Measurements from ENCODE around the gene GPS1.
A peak's percentile ranks its signal among the peaks of the same experiment; 100 is the strongest.

GPS1 gene

GRCh38 chr17:82096709-82097183, 45.0 kb downstream of the GPS1 start:
- no peak for ATAC-seq (replicated peaks)
- Mint-ChIP-seq H3K4me3 (peak overlapping the region; percentile 48 to 51), H3K27me3 (no peaks in the 10 kb centered on the region)

GRCh38 chr17:82097184-82097918, 45.7 kb downstream of the GPS1 start:
- Mint-ChIP-seq H3K4me1 (ENCODE audit: low read depth in 2 of 2) (peaks cover 0 to 11% of the 10 kb centered on the region in 2 donors), H3K27me3 (no peaks in the 10 kb centered on the region), H3K4me3 (peak overlapping the region; percentile 61 to 63), H3K36me3 (ENCODE audit: insufficient read depth) (peaks cover 28% of the 10 kb centered on the region), H3K9me3 (no peaks in the 10 kb centered on the region), H3K27ac (no peak overlapping the region)
- DNase-seq (peak in 1 of 3 experiments; percentile 24), ATAC-seq (replicated peaks) (no peak)

More at GRCh38 chr17:82096709-82097183, 45.0 kb downstream of the GPS1 start:
- no peaks in the 10 kb centered on the region for H3K9me3 Mint-ChIP-seq
- no peak overlapping the region for H3K27ac Mint-ChIP-seq
- peaks cover 0 to 11% of the 10 kb centered on the region in 2 donors for H3K4me1 Mint-ChIP-seq (ENCODE audit: low read depth in 2 of 2)
- peaks cover 33% of the 10 kb centered on the region for H3K36me3 Mint-ChIP-seq (ENCODE audit: insufficient read depth)
- DNase-seq = no peak

- Mint-ChIP-seq H3K27ac (no peak overlapping the region), H3K27me3 (no peaks in the 10 kb centered on the region), H3K9me3 (no peaks in the 10 kb centered on the region), H3K4me3 (peak overlapping the region; percentile 61 to 63), H3K36me3 (ENCODE audit: insufficient read depth) (peaks cover 30% of the 10 kb centered on the region), H3K4me1 (ENCODE audit: low read depth in 2 of 2) (peaks cover 0 to 11% of the 10 kb centered on the region in 2 donors)
- peak in 1 of 3 experiments; percentile 24 for DNase-seq
- ATAC-seq (replicated peaks) = no peak
Observed at GRCh38 chr17:82097919-82098168, 46.1 kb downstream of the GPS1 start.

GRCh38 chr17:82098169-82098938, 46.7 kb downstream of the GPS1 start, which contains the start of gene FASN:
Gene FASN, minus strand, starts transcription at chr17:82098236. Its CDS starts 1,791 bp downstream, at chr17:82096445.
- Mint-ChIP-seq H3K9me3 (no peaks in the 10 kb centered on the region), H3K4me1 (ENCODE audit: low read depth in 2 of 2) (peaks cover 0 to 11% of the 10 kb centered on the region in 2 donors), H3K4me3 (peak within 1 kb of the TSS; percentile 81 to 82), H3K27ac (peak within 1 kb of the TSS; percentile 76 to 81), H3K27me3 (no peaks in the 10 kb centered on the region), H3K36me3 (ENCODE audit: insufficient read depth) (peaks cover 26% of the 10 kb centered on the region)
- ATAC-seq (replicated peaks) = peak; percentile 81
- DNase-seq = peak; percentile 84 to 86 (median 85)

- Mint-ChIP-seq H3K4me3 (peak overlapping the region; percentile 81 to 82), H3K36me3 (ENCODE audit: insufficient read depth) (peaks cover 24% of the 10 kb centered on the region), H3K27ac (peak overlapping the region; percentile 76 to 81), H3K27me3 (no peaks in the 10 kb centered on the region), H3K9me3 (no peaks in the 10 kb centered on the region), H3K4me1 (ENCODE audit: low read depth in 2 of 2) (peaks cover 0 to 11% of the 10 kb centered on the region in 2 donors)
- DNase-seq (no peak), ATAC-seq (replicated peaks) (no peak)
Observed at GRCh38 chr17:82098939-82099763, 47.5 kb downstream of the GPS1 start.

- Mint-ChIP-seq H3K9me3 (no peaks in the 10 kb centered on the region), H3K27ac (no peak overlapping the region), H3K4me3 (peak overlapping the region in 1 of 2 donors; percentile 81), H3K27me3 (no peaks in the 10 kb centered on the region), H3K4me1 (ENCODE audit: low read depth in 2 of 2) (peaks cover 5 to 16% of the 10 kb centered on the region in 2 donors), H3K36me3 (ENCODE audit: insufficient read depth) (peaks cover 16% of the 10 kb centered on the region)
- DNase-seq = no peak
- no peak for ATAC-seq (replicated peaks)
Observed at GRCh38 chr17:82100502-82101298, 49.0 kb downstream of the GPS1 start.

GRCh38 chr17:82101301-82101715, 49.6 kb downstream of the GPS1 start:
- Mint-ChIP-seq H3K27ac (no peak overlapping the region), H3K4me1 (ENCODE audit: low read depth in 2 of 2) (peaks cover 10 to 17% of the 10 kb centered on the region in 2 donors), H3K27me3 (no peaks in the 10 kb centered on the region), H3K36me3 (ENCODE audit: insufficient read depth) (peaks cover 16% of the 10 kb centered on the region), H3K9me3 (no peaks in the 10 kb centered on the region), H3K4me3 (no peak overlapping the region)
- DNase-seq = no peak
- ATAC-seq (replicated peaks) = no peak

GRCh38 chr17:82101767-82102679, 50.3 kb downstream of the GPS1 start:
- H3K27me3 Mint-ChIP-seq = no peaks in the 10 kb centered on the region
- peaks cover 13% of the 10 kb centered on the region for H3K36me3 Mint-ChIP-seq (ENCODE audit: insufficient read depth)
- H3K4me3 Mint-ChIP-seq = no peak overlapping the region
- DNase-seq (no peak), ATAC-seq (replicated peaks) (no peak)
- H3K9me3 Mint-ChIP-seq = no peaks in the 10 kb centered on the region
- peak overlapping the region in 1 of 2 donors; percentile 15 for H3K27ac Mint-ChIP-seq
- peaks cover 15 to 21% of the 10 kb centered on the region in 2 donors for H3K4me1 Mint-ChIP-seq (ENCODE audit: low read depth in 2 of 2)

- no peak overlapping the region for H3K4me3 Mint-ChIP-seq
- peak overlapping the region in 1 of 2 donors; percentile 36 for H3K27ac Mint-ChIP-seq
- DNase-seq (no peak), ATAC-seq (replicated peaks) (no peak)
- H3K9me3 Mint-ChIP-seq = no peaks in the 10 kb centered on the region
- peaks cover 13% of the 10 kb centered on the region for H3K36me3 Mint-ChIP-seq (ENCODE audit: insufficient read depth)
- H3K27me3 Mint-ChIP-seq = no peaks in the 10 kb centered on the region
- peaks cover 15 to 21% of the 10 kb centered on the region in 2 donors for H3K4me1 Mint-ChIP-seq (ENCODE audit: low read depth in 2 of 2)
Observed at GRCh38 chr17:82103553-82104451, 52.1 kb downstream of the GPS1 start.

GRCh38 chr17:82104797-82105416, 53.2 kb downstream of the GPS1 start:
- peak overlapping the region; percentile 97 to 98 for H3K27ac Mint-ChIP-seq
- H3K27me3 Mint-ChIP-seq = no peaks in the 10 kb centered on the region
- H3K36me3 Mint-ChIP-seq (ENCODE audit: insufficient read depth) = peaks cover 6% of the 10 kb centered on the region
- ATAC-seq (replicated peaks) = no peak
- H3K9me3 Mint-ChIP-seq = no peaks in the 10 kb centered on the region
- peaks cover 14 to 15% of the 10 kb centered on the region in 2 donors for H3K4me1 Mint-ChIP-seq (ENCODE audit: low read depth in 2 of 2)
- peak overlapping the region; percentile 90 to 92 for H3K4me3 Mint-ChIP-seq
- no peak for DNase-seq

GRCh38 chr17:82105417-82105881, 53.8 kb downstream of the GPS1 start:
- Mint-ChIP-seq H3K4me3 (peak overlapping the region; percentile 90 to 92), H3K27ac (peak overlapping the region; percentile 97 to 98), H3K4me1 (ENCODE audit: low read depth in 2 of 2) (peaks cover 13 to 15% of the 10 kb centered on the region in 2 donors), H3K9me3 (no peaks in the 10 kb centered on the region), H3K36me3 (ENCODE audit: insufficient read depth) (peaks cover 3% of the 10 kb centered on the region), H3K27me3 (no peaks in the 10 kb centered on the region)
- DNase-seq (no peak), ATAC-seq (replicated peaks) (no peak)
